ENCODE results near the gene PDE4D.

The PDE4D gene

GRCh38 chr5:59102437-59102836, 791.1 kb downstream of the PDE4D start:
- no peak for DNase-seq (ENCODE audit: low read depth)

- DNase-seq (ENCODE audit: low read depth), result no peak
Measured at GRCh38 chr5:59100875-59101274, 792.7 kb downstream of the PDE4D start.

- DNase-seq (ENCODE audit: low read depth), result no peak
Measured at GRCh38 chr5:59099995-59100345, 793.6 kb downstream of the PDE4D start.

GRCh38 chr5:59099270-59099994, 794.1 kb downstream of the PDE4D start:
- peak; percentile 11 for DNase-seq (ENCODE audit: low read depth)

- DNase-seq (ENCODE audit: low read depth), result no peak
Measured at GRCh38 chr5:59098743-59099142, 794.8 kb downstream of the PDE4D start.

- no peak for DNase-seq (ENCODE audit: low read depth)
Measured at GRCh38 chr5:59097712-59098111, 795.8 kb downstream of the PDE4D start.

- no peak for DNase-seq (ENCODE audit: low read depth)
Measured at GRCh38 chr5:59097116-59097515, 796.4 kb downstream of the PDE4D start.

GRCh38 chr5:59095480-59095879, 798.0 kb downstream of the PDE4D start:
- DNase-seq (ENCODE audit: low read depth), result no peak

GRCh38 chr5:59094864-59095263, 798.7 kb downstream of the PDE4D start:
- DNase-seq (ENCODE audit: low read depth), result no peak

GRCh38 chr5:59093329-59093728, 800.2 kb downstream of the PDE4D start:
- no peak for DNase-seq (ENCODE audit: low read depth)

- DNase-seq (ENCODE audit: low read depth), result no peak
Measured at GRCh38 chr5:59092758-59093157, 800.8 kb downstream of the PDE4D start.

GRCh38 chr5:59091965-59092364, 801.6 kb downstream of the PDE4D start:
- DNase-seq (ENCODE audit: low read depth), result no peak

- DNase-seq (ENCODE audit: low read depth), result no peak
Measured at GRCh38 chr5:59090323-59090722, 803.2 kb downstream of the PDE4D start.

GRCh38 chr5:59089767-59090166, 803.8 kb downstream of the PDE4D start:
- DNase-seq (ENCODE audit: low read depth), result no peak

GRCh38 chr5:59088546-59088945, 805.0 kb downstream of the PDE4D start:
- no peak for DNase-seq (ENCODE audit: low read depth)

GRCh38 chr5:59086024-59086423, 807.5 kb downstream of the PDE4D start:
- no peak for DNase-seq (ENCODE audit: low read depth)

GRCh38 chr5:59081693-59082092, 811.8 kb downstream of the PDE4D start:
- no peak for DNase-seq (ENCODE audit: low read depth)

- no peak for DNase-seq (ENCODE audit: low read depth)
Measured at GRCh38 chr5:59079622-59080620, 813.6 kb downstream of the PDE4D start.

GRCh38 chr5:59071755-59072549, 821.6 kb downstream of the PDE4D start:
- DNase-seq (ENCODE audit: low read depth), result no peak

GRCh38 chr5:59069438-59070079, 824.0 kb downstream of the PDE4D start:
- no peak for DNase-seq (ENCODE audit: low read depth)

- DNase-seq (ENCODE audit: low read depth), result no peak
Measured at GRCh38 chr5:59067956-59068656, 825.4 kb downstream of the PDE4D start.
